ENCODE results near the gene IL36B. TPM values are rescaled to one million over a fixed set of nuclear protein-coding genes. Genes with fewer than 3 reads are reported as not detected.

The IL36B gene
- total RNA-seq, 1 donor from 2014 or later, result not detected

DNA sequence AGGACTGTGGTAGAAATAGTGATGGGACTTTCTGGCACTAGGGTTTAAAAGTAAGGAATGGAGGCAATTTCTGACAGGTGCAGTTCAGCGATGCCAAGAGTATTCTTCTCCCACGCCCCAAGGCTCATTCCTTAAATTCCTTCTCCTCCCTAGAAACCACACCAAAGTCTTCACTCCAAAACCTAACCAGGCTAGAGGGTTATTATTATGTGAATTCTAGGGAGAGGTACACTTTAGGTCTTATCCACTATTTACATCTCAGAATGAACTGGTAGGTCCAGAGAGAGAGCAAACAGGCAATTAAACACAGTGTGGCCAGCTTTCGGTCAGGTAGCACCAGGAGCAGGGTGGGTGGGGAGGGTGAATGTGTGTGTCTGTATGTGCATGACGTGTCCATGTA lies 26.5 kb upstream of the IL36B start:
- no peaks in the 10 kb centered on the region for H3K36me3 Mint-ChIP-seq (ENCODE audit: unreplicated experiment)
- peaks cover 60% of the 10 kb centered on the region for H3K27me3 Mint-ChIP-seq (ENCODE audit: unreplicated experiment)
- no peak for DNase-seq (ENCODE audit: extremely low spot score, unreplicated experiment)

DNA sequence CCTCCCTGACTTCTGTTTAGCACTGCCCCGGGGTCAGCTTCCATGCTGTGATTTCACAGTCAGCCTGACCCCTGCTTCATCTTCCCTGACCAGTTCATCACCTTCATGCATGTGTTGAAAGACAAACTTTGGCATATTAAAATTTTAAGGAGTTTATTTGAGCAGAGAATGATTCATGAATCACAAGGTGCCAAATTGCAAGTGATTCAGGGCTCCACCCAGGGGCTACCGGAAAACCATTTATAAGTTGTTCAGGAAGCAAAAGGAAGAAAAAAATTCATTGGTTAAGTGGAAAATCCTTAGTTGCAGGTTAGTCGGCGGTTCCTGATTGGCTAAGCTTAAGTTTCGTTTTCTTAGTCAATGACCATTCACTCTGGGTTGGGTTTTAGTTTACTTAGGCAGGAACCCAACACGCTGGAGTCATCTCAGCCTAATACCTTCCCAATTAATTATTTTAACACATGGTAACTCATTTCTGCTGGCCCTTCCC lies 25.7 kb upstream of the IL36B start:
- Mint-ChIP-seq H3K36me3 (ENCODE audit: unreplicated experiment) (no peaks in the 10 kb centered on the region), H3K9me3 (ENCODE audit: unreplicated experiment) (no peaks in the 10 kb centered on the region), H3K27ac (ENCODE audit: unreplicated experiment) (no peak overlapping the region), H3K4me3 (ENCODE audit: unreplicated experiment) (no peak overlapping the region), H3K27me3 (ENCODE audit: unreplicated experiment) (peaks cover 60% of the 10 kb centered on the region), H3K4me1 (ENCODE audit: unreplicated experiment) (no peaks in the 10 kb centered on the region)
- DNase-seq (ENCODE audit: extremely low spot score, unreplicated experiment), result no peak
- TF ChIP-seq, protein P1, sequence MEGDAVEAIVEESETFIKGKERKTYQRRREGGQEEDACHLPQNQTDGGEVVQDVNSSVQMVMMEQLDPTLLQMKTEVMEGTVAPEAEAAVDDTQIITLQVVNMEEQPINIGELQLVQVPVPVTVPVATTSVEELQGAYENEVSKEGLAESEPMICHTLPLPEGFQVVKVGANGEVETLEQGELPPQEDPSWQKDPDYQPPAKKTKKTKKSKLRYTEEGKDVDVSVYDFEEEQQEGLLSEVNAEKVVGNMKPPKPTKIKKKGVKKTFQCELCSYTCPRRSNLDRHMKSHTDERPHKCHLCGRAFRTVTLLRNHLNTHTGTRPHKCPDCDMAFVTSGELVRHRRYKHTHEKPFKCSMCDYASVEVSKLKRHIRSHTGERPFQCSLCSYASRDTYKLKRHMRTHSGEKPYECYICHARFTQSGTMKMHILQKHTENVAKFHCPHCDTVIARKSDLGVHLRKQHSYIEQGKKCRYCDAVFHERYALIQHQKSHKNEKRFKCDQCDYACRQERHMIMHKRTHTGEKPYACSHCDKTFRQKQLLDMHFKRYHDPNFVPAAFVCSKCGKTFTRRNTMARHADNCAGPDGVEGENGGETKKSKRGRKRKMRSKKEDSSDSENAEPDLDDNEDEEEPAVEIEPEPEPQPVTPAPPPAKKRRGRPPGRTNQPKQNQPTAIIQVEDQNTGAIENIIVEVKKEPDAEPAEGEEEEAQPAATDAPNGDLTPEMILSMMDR (IDR thresholded peaks at IDR 0.05), result no peak

More for the DNA sequence above, 26.5 kb upstream of the IL36B start:
- H3K27ac Mint-ChIP-seq (ENCODE audit: unreplicated experiment), result no peak overlapping the region
- no peaks in the 10 kb centered on the region for H3K4me1 Mint-ChIP-seq (ENCODE audit: unreplicated experiment)
- no peaks in the 10 kb centered on the region for H3K9me3 Mint-ChIP-seq (ENCODE audit: unreplicated experiment)
- TF ChIP-seq, protein P1 (IDR thresholded peaks at IDR 0.05), result no peak
- H3K4me3 Mint-ChIP-seq (ENCODE audit: unreplicated experiment), result no peak overlapping the region

DNA sequence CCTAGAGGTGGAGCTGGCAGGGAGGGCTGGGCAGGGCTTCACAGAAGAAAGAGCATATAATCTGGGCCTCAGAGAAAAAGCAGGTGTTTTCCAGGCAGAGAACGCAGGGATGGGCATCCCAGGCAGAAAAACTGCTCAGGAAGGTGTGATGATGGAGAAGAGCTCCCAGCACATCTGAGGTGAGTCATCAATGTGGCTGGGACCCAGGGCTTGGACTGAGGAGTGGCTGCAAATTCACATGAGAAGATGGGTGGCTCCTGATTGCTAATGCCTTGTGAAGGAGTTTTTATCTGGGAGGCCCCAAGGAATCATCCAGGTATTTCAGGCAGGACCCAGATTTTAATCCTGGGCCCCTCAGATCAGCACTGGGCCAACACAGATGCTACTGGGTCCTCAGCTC lies 25.3 kb upstream of the IL36B start:
- no peaks in the 10 kb centered on the region for H3K4me1 Mint-ChIP-seq (ENCODE audit: unreplicated experiment)
- peaks cover 59% of the 10 kb centered on the region for H3K27me3 Mint-ChIP-seq (ENCODE audit: unreplicated experiment)
- DNase-seq (ENCODE audit: extremely low spot score, unreplicated experiment), result no peak
- H3K27ac Mint-ChIP-seq (ENCODE audit: unreplicated experiment), result no peak overlapping the region
- H3K36me3 Mint-ChIP-seq (ENCODE audit: unreplicated experiment), result no peaks in the 10 kb centered on the region
- H3K4me3 Mint-ChIP-seq (ENCODE audit: unreplicated experiment), result no peak overlapping the region
- TF ChIP-seq, protein P1 (IDR thresholded peaks at IDR 0.05), result no peak
- no peaks in the 10 kb centered on the region for H3K9me3 Mint-ChIP-seq (ENCODE audit: unreplicated experiment)

DNA sequence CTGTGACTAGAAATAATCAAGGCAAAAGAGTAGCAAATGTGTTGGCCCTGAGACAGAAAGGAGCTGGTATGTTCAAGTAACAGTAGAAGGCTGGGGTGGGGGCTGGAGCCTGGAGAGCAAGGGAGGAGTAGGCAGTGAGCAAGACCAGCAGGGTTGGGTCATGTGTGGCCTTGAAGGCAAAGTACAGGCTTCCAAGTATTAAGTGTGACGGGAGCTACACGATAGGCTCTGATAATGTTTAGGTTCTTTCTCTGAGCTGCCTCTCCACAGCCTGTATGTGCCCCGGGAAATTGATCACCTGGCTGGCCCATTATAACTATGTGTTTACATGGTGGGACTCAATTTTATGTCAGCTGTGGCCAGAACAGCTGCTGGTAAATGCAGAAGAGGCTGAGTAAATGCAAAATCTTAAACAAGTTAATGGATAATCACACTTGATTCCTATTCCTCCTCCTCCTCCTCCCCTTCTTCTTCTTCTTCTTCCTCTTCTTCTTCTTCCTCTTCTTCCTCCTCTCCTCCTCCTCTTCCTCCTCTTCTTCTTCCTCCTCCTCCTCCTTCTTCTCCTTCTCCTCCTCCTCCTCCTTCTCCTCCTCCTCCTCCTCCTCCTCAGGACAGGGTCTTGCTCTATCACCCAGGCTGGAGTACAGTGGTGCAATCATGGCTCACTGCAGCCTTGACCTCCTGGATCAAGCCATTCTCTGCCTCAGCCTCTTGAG lies 24.4 kb upstream of the IL36B start:
- no peaks in the 10 kb centered on the region for H3K9me3 Mint-ChIP-seq (ENCODE audit: unreplicated experiment)
- TF ChIP-seq, protein P1 (IDR thresholded peaks at IDR 0.05), result no peak
- H3K36me3 Mint-ChIP-seq (ENCODE audit: unreplicated experiment), result no peaks in the 10 kb centered on the region
- H3K4me3 Mint-ChIP-seq (ENCODE audit: unreplicated experiment), result no peak overlapping the region
- H3K27me3 Mint-ChIP-seq (ENCODE audit: unreplicated experiment), result peaks cover 59% of the 10 kb centered on the region
- H3K4me1 Mint-ChIP-seq (ENCODE audit: unreplicated experiment), result no peaks in the 10 kb centered on the region
- H3K27ac Mint-ChIP-seq (ENCODE audit: unreplicated experiment), result no peak overlapping the region
- DNase-seq (ENCODE audit: extremely low spot score, unreplicated experiment), result no peak

DNA sequence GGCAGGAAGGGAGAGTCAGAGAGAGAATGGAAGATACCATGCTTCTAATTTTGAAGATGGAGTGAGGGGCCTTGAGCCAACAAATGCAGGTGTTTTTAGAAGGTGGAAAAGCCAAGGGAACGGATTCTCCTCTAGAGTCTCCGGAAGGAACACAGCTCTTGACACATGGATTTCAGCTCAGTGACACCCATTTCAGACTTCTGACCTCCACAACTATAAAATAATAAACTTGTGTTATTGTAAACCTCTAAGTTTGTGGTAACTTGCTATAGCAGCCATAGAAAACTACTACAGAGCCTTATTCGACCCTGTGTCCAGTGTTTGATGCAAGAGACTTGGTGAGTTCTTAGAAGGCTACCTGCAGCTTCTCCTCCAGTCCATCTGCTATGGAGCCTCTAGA lies 22.9 kb upstream of the IL36B start:
- Mint-ChIP-seq H3K27me3 (ENCODE audit: unreplicated experiment) (peaks cover 57% of the 10 kb centered on the region), H3K4me1 (ENCODE audit: unreplicated experiment) (no peaks in the 10 kb centered on the region), H3K9me3 (ENCODE audit: unreplicated experiment) (no peaks in the 10 kb centered on the region), H3K36me3 (ENCODE audit: unreplicated experiment) (no peaks in the 10 kb centered on the region), H3K27ac (ENCODE audit: unreplicated experiment) (no peak overlapping the region), H3K4me3 (ENCODE audit: unreplicated experiment) (no peak overlapping the region)
- DNase-seq (ENCODE audit: extremely low spot score, unreplicated experiment), result no peak
- TF ChIP-seq, protein P1 (IDR thresholded peaks at IDR 0.05), result no peak
